ENCODE results near the gene RGS3.

GRCh38 chr9:113516840-113517577 lies 53.5 kb downstream of the RGS3 start:
- TF ChIP-seq CTCF (IDR thresholded peaks at IDR 0.05) (no peak), EP300 (IDR thresholded peaks at IDR 0.05) (no peak), POLR2AphosphoS5 (IDR thresholded peaks at IDR 0.05) (no peak)

Data from gastroesophageal sphincter (tissue), 3 donors.